Small intestine (tissue), 7 donors: ENCODE measurements around the gene BAZ1B. TPM values are rescaled to one million over a fixed set of nuclear protein-coding genes. Genes with fewer than 3 reads are reported as not detected.
A peak's percentile ranks its signal among the peaks of the same experiment; 100 is the strongest.

Experiments
- DNase-seq, 2 donors: peaks; one replicate each; pipeline versions ENCODE4 v3.0.0 to v3.0.0-alpha.2; 2013
- FAIRE-seq: peaks from 2 replicates; lab custom pipeline; 2012; peaks lifted over from hg19 to GRCh38; lab: Jason Lieb, UNC
- H3K27ac ChIP-seq, 3 donors: one replicate each; pipeline ENCODE4 v1.5.1; 2013; ENCODE audit warnings: low read length in 2 of 3, mild to moderate bottlenecking in 2 of 3, control low read depth in 1 of 3, inconsistent platforms in 1 of 3, low read depth in 1 of 3, moderate library complexity in 1 of 3
- H3K27me3 ChIP-seq, 3 donors: one replicate each; pipeline ENCODE4 v1.6.1; 2013; ENCODE audit warnings: low read length in 3 of 3, inconsistent platforms in 1 of 3; ENCODE audit not compliant: control insufficient read depth in 3 of 3, insufficient read depth in 3 of 3
- H3K36me3 ChIP-seq, 3 donors: one replicate each; pipeline ENCODE4 v1.6.1; 2013; ENCODE audit warnings: low read length in 3 of 3, inconsistent platforms in 1 of 3, low read depth in 1 of 3, mild to moderate bottlenecking in 1 of 3, moderate library complexity in 1 of 3; ENCODE audit not compliant: control insufficient read depth in 3 of 3, insufficient read depth in 2 of 3
- H3K4me1 ChIP-seq, 3 donors: one replicate each; pipeline ENCODE4 v1.6.1; 2013; ENCODE audit warnings: low read length in 2 of 3, inconsistent platforms in 1 of 3, low read depth in 1 of 3, mild to moderate bottlenecking in 1 of 3, moderate library complexity in 1 of 3; ENCODE audit not compliant: control insufficient read depth in 3 of 3, insufficient read depth in 2 of 3
- H3K4me3 ChIP-seq, 3 donors: one replicate each; pipeline ENCODE4 v1.5.1; 2013; ENCODE audit warnings: low read length in 3 of 3, control low read depth in 1 of 3, inconsistent platforms in 1 of 3, low read depth in 1 of 3, mild to moderate bottlenecking in 1 of 3, moderate library complexity in 1 of 3
- H3K9me3 ChIP-seq, 2 donors: one replicate each; pipeline ENCODE4 v1.6.1; 2013; ENCODE audit warnings: low read depth in 1 of 2, low read length in 1 of 2; ENCODE audit not compliant: control insufficient read depth in 2 of 2, insufficient read depth in 1 of 2
- WGBS, 3 donors: extraction: QIAGEN DNeasy Blood & Tissue Kit; methylation state at CpG; one replicate each; pipeline ENCODE4 v1.1.7; 2013; 5-methylcytosine and 5-hydroxymethylcytosine counted together
- polyA plus RNA-seq, 4 donors: library from polyadenylated mRNA; stranded (reverse) in 3 of 4; unstranded in 1 of 4; fragments of 200-250 nt in 3 of 4; fragments of 120-200 nt in 1 of 4; gene quantifications; one replicate each; pipeline versions ENCODE4 v1.2.1 to v1.2.3, GENCODE V29; 2013
- donor health status: healthy with polysubstance abuse.
- donor health status: control.
- donor health status: control.
- donor health status: Bipolar disorder and iron deficiency.
- donor health status: healthy.

BAZ1B gene
- polyA plus RNA-seq, 4 donors, result 15.7 to 34.4 (median 23.2) TPM

GRCh38 chr7:73519867-73520672 is 2.0 kb downstream of the BAZ1B start:
- peak overlapping the region in 2 of 3 donors; percentile 53 to 100 for H3K4me3 ChIP-seq
- H3K4me1 ChIP-seq, result peaks cover 0 to 14% (median 3%) of the 10 kb centered on the region in 3 donors
- peak overlapping the region in 2 of 3 donors; percentile 43 to 66 for H3K27ac ChIP-seq
- no peaks in the 10 kb centered on the region for H3K9me3 ChIP-seq
- no peak for FAIRE-seq
- H3K36me3 ChIP-seq, result peaks cover 0 to 30% (median 4%) of the 10 kb centered on the region in 3 donors
- WGBS, 3 donors, result 50 to 57% (median 57%) methylated on average over 18 of the region's 18 CpGs
- peak in 1 of 2 donors; percentile 19 for DNase-seq
- no peaks in the 10 kb centered on the region for H3K27me3 ChIP-seq

GRCh38 chr7:73518470-73518869 is 3.6 kb downstream of the BAZ1B start:
- 69 to 73% (median 73%) methylated on average over 5 of the region's 5 CpGs for WGBS, 3 donors
- no peak for FAIRE-seq
- H3K36me3 ChIP-seq, result peaks cover 3 to 39% (median 8%) of the 10 kb centered on the region in 3 donors
- no peak overlapping the region for H3K4me3 ChIP-seq
- H3K9me3 ChIP-seq, result no peaks in the 10 kb centered on the region
- no peak for DNase-seq
- H3K4me1 ChIP-seq, result peaks cover 0 to 14% (median 3%) of the 10 kb centered on the region in 3 donors
- H3K27ac ChIP-seq, result no peak overlapping the region
- H3K27me3 ChIP-seq, result no peaks in the 10 kb centered on the region

GRCh38 chr7:73517241-73517995 is 4.7 kb downstream of the BAZ1B start:
- 78 to 88% (median 87%) methylated on average over 6 of the region's 6 CpGs for WGBS, 3 donors
- Histone ChIP-seq H3K4me3 (no peak overlapping the region), H3K27me3 (no peaks in the 10 kb centered on the region), H3K27ac (no peak overlapping the region), H3K4me1 (peaks cover 0 to 14% (median 3%) of the 10 kb centered on the region in 3 donors), H3K9me3 (no peaks in the 10 kb centered on the region), H3K36me3 (peaks cover 5 to 43% (median 8%) of the 10 kb centered on the region in 3 donors)
- DNase-seq, result no peak
- FAIRE-seq, result no peak

DNA sequence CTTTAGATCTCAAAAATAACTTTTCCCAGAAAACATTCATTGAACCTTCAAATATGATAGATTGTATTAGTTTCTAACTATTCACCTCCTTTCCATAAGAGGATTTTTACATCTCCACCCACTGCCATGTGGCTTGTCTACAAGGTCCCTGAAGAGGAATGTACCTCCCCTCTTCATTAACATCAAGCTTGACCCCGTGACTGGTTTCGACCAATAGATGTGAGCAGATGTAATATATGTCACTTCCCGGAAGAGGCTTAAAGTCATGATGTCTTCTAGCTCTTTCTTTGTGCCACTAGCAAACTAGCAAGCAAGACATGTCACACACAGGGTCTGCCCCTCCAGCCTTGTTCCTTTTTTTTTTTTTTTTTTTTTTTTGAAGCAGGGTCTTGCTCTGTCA is 6.9 kb downstream of the BAZ1B start:
- 91 to 99% (median 92%) methylated on average over 3 of the region's 3 CpGs for WGBS, 3 donors
- peaks cover 8 to 53% (median 9%) of the 10 kb centered on the region in 3 donors for H3K36me3 ChIP-seq
- FAIRE-seq (no peak), DNase-seq (no peak)
- H3K9me3 ChIP-seq, result no peaks in the 10 kb centered on the region
- no peak overlapping the region for H3K27ac ChIP-seq
- H3K27me3 ChIP-seq, result no peaks in the 10 kb centered on the region
- H3K4me3 ChIP-seq, result no peak overlapping the region
- peaks cover 0 to 11% (median 3%) of the 10 kb centered on the region in 3 donors for H3K4me1 ChIP-seq

- no peaks in the 10 kb centered on the region for H3K9me3 ChIP-seq
- no peak overlapping the region for H3K27ac ChIP-seq
- WGBS, 3 donors, result 71 to 81% (median 80%) methylated on average over 8 of the region's 8 CpGs
- H3K4me3 ChIP-seq, result no peak overlapping the region
- H3K4me1 ChIP-seq, result no peaks in the 10 kb centered on the region
- no peaks in the 10 kb centered on the region for H3K27me3 ChIP-seq
- no peak for DNase-seq
- H3K36me3 ChIP-seq, result peaks cover 16 to 71% (median 18%) of the 10 kb centered on the region in 3 donors
- FAIRE-seq, result no peak
These were observed 9.9 kb downstream of the BAZ1B start for GRCh38 chr7:73512018-73512780.

- Histone ChIP-seq H3K36me3 (peaks cover 14 to 70% (median 20%) of the 10 kb centered on the region in 3 donors), H3K27me3 (no peaks in the 10 kb centered on the region), H3K4me1 (no peaks in the 10 kb centered on the region), H3K4me3 (no peak overlapping the region), H3K9me3 (no peaks in the 10 kb centered on the region), H3K27ac (no peak overlapping the region)
- 87 to 92% (median 90%) methylated on average over 5 of the region's 5 CpGs for WGBS, 3 donors
- FAIRE-seq (no peak), DNase-seq (no peak)
These were observed 12.6 kb downstream of the BAZ1B start for GRCh38 chr7:73509463-73509862.

DNA sequence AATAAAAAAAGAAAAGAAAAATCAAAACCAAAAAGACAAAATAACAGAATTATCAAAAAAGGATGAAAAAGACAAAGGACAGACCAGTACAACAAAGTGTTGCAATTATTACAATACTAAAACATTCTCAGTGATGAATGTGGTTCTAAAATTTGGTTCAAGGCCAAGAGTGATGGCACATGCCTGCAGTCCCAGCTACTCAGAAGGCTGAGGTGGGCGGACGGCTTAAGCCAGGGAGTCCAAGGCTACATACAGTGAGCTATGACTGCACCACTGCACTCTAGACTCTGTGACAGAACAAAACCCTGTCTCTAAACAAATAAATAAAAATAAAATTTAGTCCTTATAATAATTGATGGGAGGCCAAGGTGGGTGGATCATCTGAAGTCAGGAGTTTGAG is 14.5 kb downstream of the BAZ1B start:
- Histone ChIP-seq H3K36me3 (peaks cover 15 to 69% (median 20%) of the 10 kb centered on the region in 3 donors), H3K9me3 (no peaks in the 10 kb centered on the region), H3K27ac (no peak overlapping the region), H3K4me1 (no peaks in the 10 kb centered on the region), H3K4me3 (no peak overlapping the region), H3K27me3 (no peaks in the 10 kb centered on the region)
- FAIRE-seq (no peak), DNase-seq (no peak)
- 94 to 96% (median 96%) methylated on average over 2 of the region's 2 CpGs for WGBS, 3 donors

GRCh38 chr7:73504920-73505319 is 17.2 kb downstream of the BAZ1B start:
- H3K27me3 ChIP-seq, result no peaks in the 10 kb centered on the region
- DNase-seq, result no peak
- H3K36me3 ChIP-seq, result peaks cover 23 to 72% (median 27%) of the 10 kb centered on the region in 3 donors

More at GRCh38 chr7:73504920-73505319, 17.2 kb downstream of the BAZ1B start:
- FAIRE-seq, result no peak
- H3K4me3 ChIP-seq, result no peak overlapping the region
- 75 to 100% (median 98%) methylated on average over 1 of the region's 1 CpG for WGBS, 3 donors
- H3K4me1 ChIP-seq, result no peaks in the 10 kb centered on the region
- no peaks in the 10 kb centered on the region for H3K9me3 ChIP-seq
- no peak overlapping the region for H3K27ac ChIP-seq
